Stimulated activated CD4-positive, alpha-beta T cell treated with anti-CD3 and anti-CD28 coated beads, Interleukin-2, amount 100 ng/mL, for 4 hours (primary cell): ENCODE data around the gene FBXO22.
"Not testable (repeated sequence)": the region's sequence is repeated elsewhere in the genome, so short reads cannot be mapped to it uniquely, and the experiment has no call there.

Experiments
- DNase-seq: peaks from one replicate; pipeline ENCODE4 v3.0.0-alpha.2; 2020; ENCODE audit warnings: low read depth

The FBXO22 gene

GRCh38 chr15:75920079-75920478 lies 16.4 kb downstream of the FBXO22 start:
- DNase-seq, result no peak

- DNase-seq, result no peak
These were observed 18.3 kb downstream of the FBXO22 start for GRCh38 chr15:75921732-75922703.

GRCh38 chr15:75923756-75924155 lies 20.1 kb downstream of the FBXO22 start:
- DNase-seq, result no peak

GRCh38 chr15:75924576-75924975 lies 20.9 kb downstream of the FBXO22 start:
- no peak for DNase-seq

- DNase-seq, result no peak
These were observed 21.8 kb downstream of the FBXO22 start for GRCh38 chr15:75925440-75925839.

- DNase-seq, result no peak
These were observed 23.3 kb downstream of the FBXO22 start for GRCh38 chr15:75926931-75927330.

- no peak for DNase-seq
These were observed 23.9 kb downstream of the FBXO22 start for GRCh38 chr15:75927601-75928000.

GRCh38 chr15:75928680-75929608 lies 25.3 kb downstream of the FBXO22 start:
- no peak for DNase-seq

GRCh38 chr15:75929799-75930565 lies 26.3 kb downstream of the FBXO22 start:
- no peak for DNase-seq

DNA sequence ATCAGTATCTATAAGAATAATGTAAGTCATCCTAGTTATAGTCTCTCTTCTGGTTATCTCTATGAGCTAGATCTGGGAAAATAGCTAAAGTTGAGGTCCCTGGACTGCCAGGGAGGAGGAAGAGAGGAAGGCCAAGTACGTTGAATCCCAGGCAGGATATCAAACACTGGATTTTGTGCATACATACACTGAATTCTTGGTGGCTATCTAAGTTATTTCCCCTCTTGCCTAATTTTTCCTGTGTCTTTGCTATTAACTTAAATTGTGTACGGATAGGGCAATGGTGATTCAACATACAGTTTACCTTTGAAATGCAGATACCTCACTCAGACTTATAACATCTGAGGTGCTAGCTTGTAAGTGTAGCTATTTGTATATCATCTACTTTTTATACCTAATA lies 27.2 kb downstream of the FBXO22 start:
- DNase-seq, result no peak

DNA sequence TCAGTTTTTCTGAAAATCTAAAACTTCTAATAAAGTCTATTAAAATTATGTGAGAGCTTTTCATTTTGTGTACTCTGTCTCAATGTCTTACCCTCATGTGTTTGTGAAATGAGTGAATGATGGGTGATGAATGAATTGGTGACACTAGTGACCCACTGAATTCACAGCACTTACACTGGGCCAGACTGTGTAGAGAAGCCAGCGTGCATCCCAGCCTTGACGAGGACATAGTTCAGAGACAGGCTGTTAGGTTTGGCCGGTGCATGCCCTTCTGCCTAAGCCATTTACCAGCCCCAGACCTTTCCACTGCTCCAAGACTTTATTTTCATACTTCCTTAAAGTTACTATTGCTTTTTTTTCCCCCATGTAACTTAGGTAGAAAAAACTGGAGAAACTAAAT lies 38.8 kb downstream of the FBXO22 start:
- no peak for DNase-seq

DNA sequence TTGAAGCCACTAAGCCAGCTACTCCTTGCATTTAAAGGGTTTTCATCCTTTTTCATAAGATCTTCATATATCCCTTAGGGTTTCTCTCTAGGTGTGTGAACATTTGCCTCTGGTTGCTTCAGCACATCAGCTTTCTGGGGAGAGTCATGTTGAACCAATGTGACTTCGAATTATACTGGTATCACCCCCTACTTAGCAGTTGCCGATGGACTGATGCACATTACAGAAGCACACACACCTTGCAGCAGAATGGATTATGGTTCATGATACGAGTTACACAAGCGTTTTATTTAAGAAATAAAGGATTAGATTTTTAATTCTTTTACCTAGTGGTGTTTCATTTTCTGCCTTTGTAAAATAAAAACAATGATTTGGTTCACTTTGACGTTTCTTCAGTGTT lies 39.6 kb downstream of the FBXO22 start:
- no peak for DNase-seq

GRCh38 chr15:75943713-75944215 lies 40.1 kb downstream of the FBXO22 start:
- no peak for DNase-seq

DNA sequence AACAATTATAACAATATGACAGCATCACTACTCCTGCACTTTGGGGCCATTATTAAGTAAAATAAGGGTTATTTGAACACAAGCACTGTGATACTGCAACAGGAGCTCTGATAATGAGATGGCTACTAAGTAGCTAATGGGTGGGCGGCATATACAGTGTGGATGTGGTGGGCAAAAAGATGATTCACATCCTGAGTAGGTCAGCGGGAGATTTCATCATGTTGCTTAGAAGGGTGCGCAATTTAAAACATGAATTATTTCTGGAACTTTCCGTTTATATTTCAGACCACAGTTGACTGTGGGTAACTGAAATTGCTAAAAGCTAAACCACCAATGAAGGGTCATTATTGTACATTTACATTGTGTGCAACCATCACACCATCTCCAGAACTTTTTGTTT lies 42.3 kb downstream of the FBXO22 start:
- no peak for DNase-seq

DNA sequence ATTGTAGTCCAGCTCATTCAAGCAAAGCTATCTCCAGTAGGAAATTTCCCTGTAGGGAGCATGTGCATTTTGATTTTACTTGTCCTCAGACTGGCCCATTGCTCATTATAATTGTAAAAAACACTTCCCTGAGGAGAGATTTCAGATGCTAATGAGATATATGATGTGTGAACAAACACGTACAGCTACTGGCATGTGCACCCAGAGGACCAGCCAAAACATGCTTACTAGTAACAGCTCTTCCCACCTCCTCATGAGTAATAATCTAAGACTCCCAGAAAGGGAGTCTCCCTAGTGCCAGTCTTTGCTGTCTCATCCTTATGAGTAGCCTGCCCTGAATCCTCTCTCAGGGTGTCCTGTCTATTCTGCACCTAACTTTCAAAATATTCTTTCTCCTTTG lies 43.4 kb downstream of the FBXO22 start:
- no peak for DNase-seq

DNA sequence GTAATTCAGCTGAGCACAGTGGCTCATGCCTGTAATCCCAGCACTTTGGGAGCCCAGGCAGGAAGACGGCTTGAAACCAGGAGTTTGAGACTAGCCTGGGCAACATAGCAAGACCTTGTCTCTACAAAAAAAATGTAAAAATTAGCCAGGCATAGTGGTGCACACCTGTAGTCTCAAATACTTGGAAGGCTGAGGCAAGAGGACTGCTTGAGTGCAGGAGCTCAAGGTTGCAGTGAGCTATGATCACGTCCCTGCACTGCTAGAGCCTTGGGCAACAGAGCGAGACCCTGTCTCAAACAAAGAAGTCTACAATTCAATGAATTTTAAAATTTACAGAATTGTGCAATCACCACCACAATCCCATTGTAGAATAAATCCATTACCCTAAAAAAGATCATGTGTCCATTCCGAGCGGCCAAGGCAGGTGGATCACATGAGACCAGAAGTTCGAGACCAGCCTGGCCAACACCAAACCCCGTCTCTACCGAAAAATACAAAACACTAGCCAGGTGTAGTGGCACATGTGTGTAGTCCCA lies 45.2 kb downstream of the FBXO22 start:
- no peak for DNase-seq

GRCh38 chr15:75952525-75952924 lies 48.8 kb downstream of the FBXO22 start:
- no peak for DNase-seq

GRCh38 chr15:75955720-75956119 lies 52.0 kb downstream of the FBXO22 start:
- no peak for DNase-seq

- no peak for DNase-seq
These were observed 57.7 kb downstream of the FBXO22 start for GRCh38 chr15:75961331-75961730.

GRCh38 chr15:75966073-75966472 lies 62.4 kb downstream of the FBXO22 start:
- no peak for DNase-seq

- DNase-seq, result not testable (repeated sequence)
These were observed 73.1 kb downstream of the FBXO22 start for GRCh38 chr15:75976766-75977165.
